Heart left ventricle (tissue), 16 donors: Measurements from ENCODE around the gene EFEMP2. TPM values are rescaled to one million over a fixed set of nuclear protein-coding genes. Genes with fewer than 3 reads are reported as not detected.
A peak's percentile ranks its signal among the peaks of the same experiment; 100 is the strongest.

Source experiments
- ATAC-seq, 4 donors: fragments of 200-7000 bp; cut with Tn5 transposase; one replicate each; pipeline ENCODE4 v1.9.1; 2020 to 2022; ENCODE audit warnings: moderate library complexity in 4 of 4, mild to moderate bottlenecking in 3 of 4, moderate number of reproducible peaks in 1 of 4
- DNase-seq, 5 donors: peaks; one replicate each; pipeline ENCODE4 v3.0.0-alpha.2; 2020
- H3K27ac ChIP-seq, 12 donors: fragments of 200-600 bp; sonication (generic) in 4 of 12; one replicate each; pipeline versions ENCODE4 v1.5.0 to v1.8.0; 2016 to 2022; ENCODE audit warnings: mild to moderate bottlenecking in 2 of 12
- H3K27me3 ChIP-seq, 9 donors: fragments of 200-600 bp; sonication (generic) in 2 of 9; one replicate each; pipeline versions ENCODE4 v1.5.1 to v1.8.0; 2016 to 2022; ENCODE audit warnings: mild to moderate bottlenecking in 3 of 9
- H3K36me3 ChIP-seq, 9 donors: fragments of 200-600 bp; sonication (generic) in 2 of 9; one replicate each; pipeline versions ENCODE4 v1.5.0 to v1.8.0; 2018 to 2022; ENCODE audit warnings: mild to moderate bottlenecking in 2 of 9
- H3K4me1 ChIP-seq, 12 donors: fragments of 200-600 bp; sonication (generic) in 4 of 12; one replicate each; pipeline versions ENCODE4 v1.5.0 to v1.8.0; 2016 to 2022; ENCODE audit warnings: mild to moderate bottlenecking in 3 of 12
- H3K4me3 ChIP-seq, 12 donors: fragments of 200-600 bp; sonication (generic) in 4 of 12; one replicate each; pipeline versions ENCODE4 v1.5.0 to v1.8.0; 2017 to 2022; ENCODE audit warnings: mild to moderate bottlenecking in 9 of 12, moderate library complexity in 4 of 12
- H3K9me3 ChIP-seq, 12 donors: fragments of 200-600 bp; sonication (generic) in 4 of 12; one replicate each; pipeline versions ENCODE4 v1.5.0 to v1.8.0; 2016 to 2022; ENCODE audit warnings: mild to moderate bottlenecking in 1 of 12
- CTCF ChIP-seq, 12 donors: fragments of 200-600 bp; sonication (generic) in 4 of 12; IDR thresholded peaks; one replicate each; pipeline versions ENCODE4 v1.5.0 to v1.8.0; 2018 to 2022; ENCODE audit warnings: antibody characterized with exemption in 12 of 12, mild to moderate bottlenecking in 5 of 12
- POLR2A ChIP-seq, 2 donors: fragments of 450-650 bp; IDR thresholded peaks; one replicate each; pipeline ENCODE4 v1.6.1; 2017; ENCODE audit warnings: antibody characterized with exemption in 2 of 2, mild to moderate bottlenecking in 2 of 2, moderate library complexity in 2 of 2
- WGBS, 4 donors: extraction: QIAGEN DNeasy Blood & Tissue Kit in 2 of 4; methylation state at CpG; one replicate each; pipeline versions ENCODE4 v1.1.5 to v1.1.7; 2013 to 2018; 5-methylcytosine and 5-hydroxymethylcytosine counted together
- intact Hi-C, 10 donors: fragments of 100-400 bp; cut with DNase I; formaldehyde crosslinking; loops; one replicate each; pipeline versions ENCODE4 v1.11.1 to v1.14.2; 2022
- polyA plus RNA-seq, 2 donors: library from polyadenylated mRNA; stranded (reverse); fragments of 200-250 nt; gene quantifications; one replicate each; pipeline ENCODE4 v1.2.3, GENCODE V29; 2013
- total RNA-seq, 9 donors: library from RNA; depleted of rRNA in 2 of 9; stranded (reverse); fragments of >200 nt in 2 of 9; fragmentation: NEBNext Ultra II Directional in 3 of 9; extraction: Animal tissue kit (Norgen Biotek cat#: 25700) in 3 of 9; gene quantifications; one replicate each; pipeline versions ENCODE4 v1.1.0 to v1.2.4, GENCODE V29; 2016 to 2023
- donor health status: ischemic (EF 13 %, LVEDD 7.1; RV severe dilation, severe dysfunction).
- donor health status: healthy with polysubstance abuse.
- donor health status: DM: no; HTN: yes; CAD: no.
- donor health status: DM: no; HTN: no; CAD: no.
- donor health status: ischemic (EF 25% LVEDD 6.9; RV normal size, moderate dysfunction).
- donor health status: ischemic (EF 25% LVEDD 5.7; RV mildly dilated, moderate dysfunction).
- donor health status: healthy.
- donor health status: DM: yes; HTN: yes; CAD: no.
- donor health status: ischemic (EF 35%, LVEDD 5.7; RV mildly dilated, moderate dysfunction).
- donor health status: nonischemic (EF 11% LVEDD 7.7; RV severe dilation, severe dysfunction).
- donor health status: DM: yes; HTN: yes; CAD: no.
- donor health status: PGD.
- donor health status: ischemic (EF 29% LVEDD 5.4; RV normal size, mild dysfunction).
- donor health status: nonischemic (EF 23%, LVEDD 6.1; RV moderate dilation, normal function).

Gene EFEMP2
- total and polyA plus RNA-seq, 11 donors: 43.6 to 123 (median 88.4) TPM

- peak overlapping the region; percentile 94 to 99 (median 98) for H3K27ac ChIP-seq
- 1 to 3% (median 2%) methylated on average over 31 to 57 of the region's 57 CpGs for WGBS, 4 donors
- ATAC-seq: peak in 3 of 4 donors; percentile 35 to 56 (median 38)
- H3K36me3 ChIP-seq: peaks cover 0 to 51% (median 44%) of the 10 kb centered on the region in 9 donors
- no peaks in the 10 kb centered on the region for H3K27me3 ChIP-seq
- intact Hi-C loops: loop anchor here in 2 of 10 donors (5.0 to 10.0 kb wide), 3 partner anchors 195 to 408 kb away; partner anchors contain the start of genes PCNX3 (in 1 of the 2), RAB1B (in 1 of the 2) and RELA (in 1 of the 2)
- H3K4me3 ChIP-seq: peak overlapping the region; percentile 74 to 100 (median 94)
- no peak for TF ChIP-seq CTCF (IDR thresholded peaks at IDR 0.05)
- peak in 1 of 2 donors; percentile 37 for TF ChIP-seq POLR2A (IDR thresholded peaks at IDR 0.05)
- H3K4me1 ChIP-seq: peaks cover 0 to 50% (median 29%) of the 10 kb centered on the region in 12 donors
- DNase-seq: peak; percentile 85 to 91 (median 88)
- H3K9me3 ChIP-seq: no peaks in the 10 kb centered on the region
These were observed 15.7 kb downstream of the EFEMP2 start for GRCh38 chr11:65856689-65857499.

GRCh38 chr11:65855927-65856363 lies 16.7 kb downstream of the EFEMP2 start:
- H3K36me3 ChIP-seq: peaks cover 0 to 58% (median 48%) of the 10 kb centered on the region in 9 donors
- H3K9me3 ChIP-seq: peaks cover 0 to 9% (median 2%) of the 10 kb centered on the region in 12 donors
- DNase-seq (peak in 1 of 5 donors; percentile 9), ATAC-seq (no peak)
- intact Hi-C loops: loop anchor here in 2 of 10 donors (5.0 to 10.0 kb wide), 3 partner anchors 194 to 409 kb away; partner anchors contain the start of genes PCNX3 (in 1 of the 2), RAB1B (in 1 of the 2) and RELA (in 1 of the 2)
- H3K4me1 ChIP-seq: peaks cover 0 to 41% (median 19%) of the 10 kb centered on the region in 12 donors
- 82 to 88% (median 86%) methylated on average over 15 of the region's 15 CpGs for WGBS, 4 donors
- H3K27ac ChIP-seq: peak overlapping the region in 1 of 12 donors; percentile 98
- peak overlapping the region in 10 of 12 donors; percentile 74 to 100 (median 90) for H3K4me3 ChIP-seq
- TF ChIP-seq CTCF (IDR thresholded peaks at IDR 0.05) (no peak), POLR2A (IDR thresholded peaks at IDR 0.05) (no peak)
- no peaks in the 10 kb centered on the region for H3K27me3 ChIP-seq

GRCh38 chr11:65854852-65855837 lies 17.5 kb downstream of the EFEMP2 start:
- Histone ChIP-seq H3K27ac (no peak overlapping the region), H3K9me3 (peaks cover 0 to 10% (median 2%) of the 10 kb centered on the region in 12 donors), H3K4me3 (no peak overlapping the region), H3K4me1 (peaks cover 0 to 39% (median 18%) of the 10 kb centered on the region in 12 donors), H3K36me3 (peaks cover 0 to 60% (median 50%) of the 10 kb centered on the region in 9 donors), H3K27me3 (no peaks in the 10 kb centered on the region)
- 76 to 81% (median 78%) methylated on average over 15 of the region's 15 CpGs for WGBS, 4 donors
- DNase-seq (peak in 2 of 5 donors; percentile 18 to 57), ATAC-seq (no peak)
- TF ChIP-seq POLR2A (IDR thresholded peaks at IDR 0.05) (no peak), CTCF (IDR thresholded peaks at IDR 0.05) (no peak)
- intact Hi-C loops: loop anchor here in 2 of 10 donors (5.0 to 10.0 kb wide), 3 partner anchors 193 to 410 kb away; partner anchors contain the start of genes PCNX3 (in 1 of the 2), RAB1B (in 1 of the 2) and RELA (in 1 of the 2)
